A673 (cell line): Measurements from ENCODE around the gene CDH4.

ENCODE experiments used
- CTCF ChIP-seq: fragments of 300-800, 200-600 bp; sonication (generic); conservative IDR thresholded peaks from 2 replicates; pipeline ENCODE4 v1.5.1; 2017; ENCODE audit warnings: low read depth, mild to moderate bottlenecking, antibody characterized with exemption, low read length, moderate library complexity, mixed read lengths
- EZH2 ChIP-seq: fragments of 200-600 bp; sonication (generic); IDR thresholded peaks from 2 replicates; pipeline ENCODE4 v1.6.1; 2017; ENCODE audit warnings: borderline replicate concordance, low read depth, mild to moderate bottlenecking, mixed read lengths, antibody characterized with exemption, low read length; ENCODE audit not compliant: poor library complexity, severe bottlenecking

DNA sequence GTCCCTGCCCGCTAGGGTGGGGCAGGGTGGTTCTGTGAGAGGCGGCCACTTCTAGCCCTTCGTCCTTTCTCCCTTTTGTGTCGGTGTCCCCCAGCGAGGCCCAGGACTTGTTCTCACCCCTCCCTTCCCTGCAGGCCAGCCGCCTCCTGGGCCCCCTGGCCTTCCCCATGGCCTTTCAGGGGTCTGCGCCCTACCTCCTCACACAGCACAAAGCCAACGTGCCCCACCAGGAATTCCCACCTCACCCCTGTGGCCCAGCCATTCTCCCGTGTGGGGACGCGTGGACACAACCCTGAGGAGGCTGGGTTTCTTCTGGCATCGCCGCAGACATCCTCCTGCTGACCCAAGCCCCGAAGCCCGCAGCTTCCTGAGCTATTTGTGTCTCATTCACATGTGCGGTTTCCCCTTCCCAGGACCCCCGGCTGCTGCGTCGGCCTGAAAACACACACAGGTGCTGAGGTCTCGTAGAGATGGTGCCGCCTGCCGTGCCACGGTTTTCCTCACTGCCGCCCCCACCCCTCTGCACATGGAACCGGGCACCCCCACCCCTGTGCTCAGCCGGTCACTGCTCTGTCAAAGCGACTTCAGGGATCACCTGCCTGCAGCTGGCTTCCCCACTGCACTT, 375.8 kb downstream of the CDH4 start:
- TF ChIP-seq EZH2 (no peak), CTCF (no peak)
